22Rv1 (cell line): ENCODE data around the gene ILK.

Experiments
- CTCF ChIP-seq: fragments of 450-650 bp; IDR thresholded peaks from 2 replicates; pipeline ENCODE4 v1.5.1; 2017; ENCODE audit warnings: mild to moderate bottlenecking
- ZFX ChIP-seq: fragments of 450-650 bp; IDR thresholded peaks from 2 replicates; pipeline ENCODE4 v1.6.1; 2017; ENCODE audit warnings: antibody characterized with exemption, borderline replicate concordance

- TF ChIP-seq CTCF (no peak), ZFX (no peak)
Measured at GRCh38 chr11:6628526-6628925, 25.0 kb downstream of the ILK start.
